VCaP (cell line): ENCODE measurements around the gene DIPK1A.

Experiments used
- H3K27ac ChIP-seq: fragments of 450-650 bp; 2 replicates; pipeline ENCODE4 v1.5.1; 2017
- TF ChIP-seq, protein P1 (sequence below): fragments of 450-650 bp; conservative IDR thresholded peaks from 2 replicates; pipeline ENCODE4 v1.5.1; 2017; ENCODE audit warnings: mild to moderate bottlenecking, moderate library complexity

Gene DIPK1A

DNA sequence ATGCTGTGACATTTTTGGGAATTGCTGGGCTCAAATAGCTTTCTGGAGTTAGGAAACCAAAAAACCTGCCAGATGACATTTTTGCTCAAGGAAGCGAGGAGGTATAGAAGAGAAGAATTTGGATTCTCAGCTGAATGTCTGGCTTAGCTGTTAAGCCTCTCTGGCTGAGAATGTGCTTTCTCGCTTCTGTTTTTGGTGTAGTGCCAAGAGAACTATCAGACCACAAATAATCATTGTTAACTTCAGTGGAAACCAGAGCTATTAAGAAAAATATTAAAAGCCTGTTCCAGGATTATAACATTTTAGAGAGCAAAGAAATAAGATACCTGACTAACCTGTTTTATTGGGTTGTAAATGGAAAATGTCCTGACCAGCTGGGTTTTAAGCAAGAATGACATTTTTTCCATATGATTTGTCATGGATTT lies 39.5 kb upstream of the DIPK1A start:
- TF ChIP-seq, protein P1, sequence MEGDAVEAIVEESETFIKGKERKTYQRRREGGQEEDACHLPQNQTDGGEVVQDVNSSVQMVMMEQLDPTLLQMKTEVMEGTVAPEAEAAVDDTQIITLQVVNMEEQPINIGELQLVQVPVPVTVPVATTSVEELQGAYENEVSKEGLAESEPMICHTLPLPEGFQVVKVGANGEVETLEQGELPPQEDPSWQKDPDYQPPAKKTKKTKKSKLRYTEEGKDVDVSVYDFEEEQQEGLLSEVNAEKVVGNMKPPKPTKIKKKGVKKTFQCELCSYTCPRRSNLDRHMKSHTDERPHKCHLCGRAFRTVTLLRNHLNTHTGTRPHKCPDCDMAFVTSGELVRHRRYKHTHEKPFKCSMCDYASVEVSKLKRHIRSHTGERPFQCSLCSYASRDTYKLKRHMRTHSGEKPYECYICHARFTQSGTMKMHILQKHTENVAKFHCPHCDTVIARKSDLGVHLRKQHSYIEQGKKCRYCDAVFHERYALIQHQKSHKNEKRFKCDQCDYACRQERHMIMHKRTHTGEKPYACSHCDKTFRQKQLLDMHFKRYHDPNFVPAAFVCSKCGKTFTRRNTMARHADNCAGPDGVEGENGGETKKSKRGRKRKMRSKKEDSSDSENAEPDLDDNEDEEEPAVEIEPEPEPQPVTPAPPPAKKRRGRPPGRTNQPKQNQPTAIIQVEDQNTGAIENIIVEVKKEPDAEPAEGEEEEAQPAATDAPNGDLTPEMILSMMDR, result no peak
- peak overlapping the region; percentile 60 for H3K27ac ChIP-seq

DNA sequence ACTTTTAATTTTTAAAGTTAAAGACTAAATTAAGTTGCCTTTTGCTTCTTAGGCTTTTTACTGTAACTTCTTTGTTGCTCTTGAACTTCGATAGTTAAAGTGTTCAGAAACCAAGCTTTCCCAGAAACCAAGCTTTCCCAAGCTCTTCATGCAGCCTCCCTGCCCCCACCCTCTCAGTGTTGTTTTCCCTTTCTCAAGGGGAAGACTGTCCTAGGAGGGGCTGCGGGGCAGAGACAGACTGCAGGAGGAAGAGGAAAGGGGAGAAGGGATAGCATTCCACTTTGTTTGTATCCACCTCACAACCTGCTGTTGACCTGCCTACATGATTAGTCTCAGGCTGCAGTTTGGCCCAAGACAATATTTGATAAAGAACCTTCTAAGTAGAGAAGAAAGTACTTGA lies 39.0 kb upstream of the DIPK1A start:
- peak overlapping the region; percentile 60 for H3K27ac ChIP-seq

DNA sequence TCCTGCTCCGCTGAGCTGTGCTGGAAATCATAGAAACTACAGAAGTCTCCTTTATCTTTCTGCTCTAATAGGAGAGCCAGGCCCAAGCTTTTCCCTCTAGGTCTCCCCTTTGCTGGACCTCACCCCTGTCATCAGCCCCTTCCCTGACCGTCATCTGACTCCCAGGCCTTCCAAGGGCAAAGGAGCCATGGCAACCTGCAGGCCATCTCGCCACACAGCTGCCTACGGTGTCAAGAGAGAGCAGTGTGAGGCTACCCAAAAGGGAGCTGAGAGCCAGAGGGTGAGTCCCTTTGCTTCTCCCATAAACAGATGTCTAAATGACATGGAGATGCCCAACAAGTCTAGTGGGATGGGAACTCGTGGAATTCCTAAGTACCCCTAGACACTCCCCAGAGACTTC lies 37.6 kb upstream of the DIPK1A start:
- no peak overlapping the region for H3K27ac ChIP-seq
- TF ChIP-seq, protein P1, result no peak

More for the DNA sequence above, 39.0 kb upstream of the DIPK1A start:
- TF ChIP-seq, protein P1, result no peak

DNA sequence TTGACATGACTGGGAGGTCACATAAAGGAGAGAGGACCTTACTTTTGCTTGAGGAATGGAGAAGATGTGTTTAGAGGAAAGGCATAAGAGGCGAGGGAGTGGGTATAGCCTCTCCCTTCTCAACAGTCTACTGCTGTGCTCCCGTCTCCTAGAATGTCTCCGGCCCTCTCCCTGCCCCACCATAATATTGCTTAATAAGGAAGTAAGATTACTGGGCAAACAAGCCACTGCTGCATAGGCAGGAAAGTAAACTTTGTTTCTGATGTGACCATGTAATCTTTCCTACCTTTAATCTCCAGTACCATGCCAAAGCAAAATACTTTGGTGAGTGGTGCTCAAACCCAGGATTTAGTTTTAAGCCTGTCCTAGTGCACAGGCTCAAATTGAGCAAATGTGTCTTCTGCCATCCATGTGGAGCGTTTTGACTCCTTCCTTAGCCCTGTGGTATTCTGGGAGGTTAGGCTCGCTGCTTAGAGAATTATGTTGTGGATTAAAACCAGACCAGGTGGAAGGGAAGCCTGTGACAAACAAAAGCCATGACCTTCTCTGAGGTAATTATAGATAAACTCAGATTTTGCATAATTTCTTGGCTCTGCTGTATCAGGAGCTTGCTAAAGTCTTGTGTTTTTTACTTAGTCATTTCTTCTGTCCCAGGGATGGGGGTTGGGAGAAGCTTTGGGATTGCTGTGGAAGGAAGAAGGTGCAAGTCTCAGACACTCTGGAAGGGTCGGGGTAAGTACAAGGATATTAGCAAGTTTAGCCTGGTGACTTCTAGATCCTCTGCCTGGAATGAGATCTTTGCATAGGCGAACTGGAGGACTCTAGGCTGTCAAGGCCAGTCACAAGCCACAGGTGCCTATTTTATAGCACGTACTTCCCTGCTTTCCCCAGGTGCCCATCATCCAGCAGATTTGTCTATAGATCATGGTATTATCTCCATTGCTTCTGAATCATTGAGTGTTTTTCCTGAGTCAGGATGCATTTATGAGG lies 34.5 kb upstream of the DIPK1A start:
- peak overlapping the region; percentile 34 for H3K27ac ChIP-seq
- TF ChIP-seq, protein P1, result no peak

DNA sequence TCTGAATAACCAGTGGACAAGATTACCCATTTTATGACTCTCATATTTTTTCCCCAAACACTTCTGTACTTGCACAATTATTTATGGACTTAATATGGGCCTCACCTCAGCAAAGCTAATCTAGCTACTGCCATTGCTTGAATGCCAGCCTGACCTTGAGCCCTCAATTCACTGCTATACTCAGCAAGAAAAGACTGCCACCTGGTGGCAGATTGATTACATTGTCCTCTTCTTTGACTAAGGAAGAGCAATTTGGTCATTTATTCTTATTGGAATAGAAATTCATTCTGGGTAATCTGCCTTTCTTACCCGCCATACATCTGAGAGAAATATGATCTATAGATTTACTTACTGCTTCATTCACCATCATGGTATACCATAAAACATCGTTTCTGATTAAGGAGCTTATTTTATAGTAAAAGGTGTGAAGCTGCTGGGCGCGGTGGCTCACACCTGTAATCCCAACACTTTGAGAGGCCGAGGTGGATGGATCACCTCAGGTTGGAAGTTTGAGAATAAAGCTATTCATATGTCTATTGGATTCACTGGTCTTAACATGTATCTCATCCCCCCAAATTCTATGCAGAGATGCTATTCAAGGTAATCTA lies 32.9 kb upstream of the DIPK1A start:
- H3K27ac ChIP-seq, result no peak overlapping the region
- TF ChIP-seq, protein P1, result peak; percentile 88

DNA sequence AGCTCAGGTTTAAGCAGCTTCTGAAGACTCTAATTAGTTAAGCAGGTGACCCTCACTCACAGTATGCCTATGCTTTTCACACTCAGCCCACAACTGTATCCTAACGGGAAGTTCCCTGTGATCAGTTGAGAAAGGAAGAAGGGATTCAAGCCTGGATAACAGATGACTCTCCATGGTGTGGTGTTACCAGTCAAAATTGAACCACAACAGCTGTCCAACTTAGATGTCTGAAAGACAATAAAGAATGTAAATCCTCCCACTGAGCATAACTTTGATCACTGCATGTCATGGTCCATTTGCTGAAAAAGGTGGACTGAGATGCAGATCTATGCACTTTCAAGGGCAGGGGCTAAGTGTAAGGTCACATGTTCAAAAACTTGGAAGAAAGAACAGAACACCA lies 32.3 kb upstream of the DIPK1A start:
- H3K27ac ChIP-seq, result no peak overlapping the region
- TF ChIP-seq, protein P1, result no peak

DNA sequence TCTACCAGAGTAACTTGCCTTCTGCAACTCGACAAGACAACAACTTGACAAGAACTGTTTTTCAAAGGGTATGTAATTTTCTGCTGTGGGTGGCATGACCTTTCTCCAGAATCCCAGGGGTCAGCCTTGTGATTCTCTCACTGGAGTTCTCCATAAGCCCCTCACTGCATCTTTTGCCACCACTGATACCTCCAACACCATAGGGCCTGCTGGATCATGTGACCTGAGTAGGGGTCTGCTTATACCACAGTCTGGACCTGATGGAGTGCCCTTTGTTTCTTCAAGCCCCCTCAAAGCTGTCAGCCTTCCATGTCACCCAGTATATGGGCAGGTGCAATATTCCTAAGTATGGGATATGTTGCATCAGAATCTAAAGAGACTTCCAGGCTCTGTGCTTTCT lies 31.6 kb upstream of the DIPK1A start:
- H3K27ac ChIP-seq, result no peak overlapping the region
- TF ChIP-seq, protein P1, result no peak
